ENCODE measurements around the gene MTUS2. TPM values are rescaled to one million over a fixed set of nuclear protein-coding genes. Genes with fewer than 3 reads are reported as not detected.

Gene MTUS2
- total and polyA plus RNA-seq, 2 experiments from 2014 or later = 0.27 to 0.38 TPM

- H3K27me3 Mint-ChIP-seq (ENCODE audit: insufficient read depth, low read depth, poor library complexity) = no peaks in the 10 kb centered on the region
- Histone ChIP-seq H3K4me2 (no peak overlapping the region), H3F3A (replicated peaks; ENCODE audit: low read depth) (no peaks in the 10 kb centered on the region), H3K27me3 (ENCODE audit: insufficient read depth) (no peaks in the 10 kb centered on the region), H3K79me2 (replicated peaks; ENCODE audit: insufficient read depth) (no peaks in the 10 kb centered on the region), H4K20me1 (replicated peaks; ENCODE audit: insufficient read depth) (no peaks in the 10 kb centered on the region), H3K9me2 (ENCODE audit: insufficient read depth) (no peaks in the 10 kb centered on the region), H3K4me1 (ENCODE audit: insufficient read depth) (no peaks in the 10 kb centered on the region), H2AFZ (no peak overlapping the region), H3K27ac (ENCODE audit: low read depth) (no peak overlapping the region), H3K4me3 (no peak overlapping the region), H3K36me3 (ENCODE audit: insufficient read depth) (no peaks in the 10 kb centered on the region)
- no peaks in the 10 kb centered on the region for H3K9me3 Mint-ChIP-seq
- no peaks in the 10 kb centered on the region for H3K4me1 Mint-ChIP-seq
- H3K36me3 Mint-ChIP-seq (ENCODE audit: low read depth) = no peaks in the 10 kb centered on the region
- ATAC-seq = no peak
- DNase-seq (ENCODE audit: low spot score) = peak; percentile 24
- no peak overlapping the region for H3K27ac Mint-ChIP-seq
- TF ChIP-seq JUNB (IDR thresholded peaks at IDR 0.05; ENCODE audit: unreplicated experiment) (no peak), CTCF (conservative IDR thresholded peaks at IDR 0.05; ENCODE audit: low read depth in 2 of 2) (peak in 1 of 2 experiments; percentile 40; a peak in 3 of 4 replicates)
- H3K4me3 Mint-ChIP-seq = no peak overlapping the region
Observed at GRCh38 chr13:29284726-29285125, 464.6 kb downstream of the MTUS2 start.

- Histone ChIP-seq H3K4me2 (no peak overlapping the region), H3K36me3 (ENCODE audit: insufficient read depth) (no peaks in the 10 kb centered on the region), H3K27ac (ENCODE audit: low read depth) (no peak overlapping the region), H4K20me1 (replicated peaks; ENCODE audit: insufficient read depth) (no peaks in the 10 kb centered on the region), H3K4me3 (no peak overlapping the region), H3K27me3 (ENCODE audit: insufficient read depth) (no peaks in the 10 kb centered on the region), H3K9me2 (ENCODE audit: insufficient read depth) (no peaks in the 10 kb centered on the region), H3K4me1 (ENCODE audit: insufficient read depth) (no peaks in the 10 kb centered on the region), H3F3A (replicated peaks; ENCODE audit: low read depth) (no peaks in the 10 kb centered on the region), H2AFZ (no peak overlapping the region), H3K79me2 (replicated peaks; ENCODE audit: insufficient read depth) (no peaks in the 10 kb centered on the region)
- TF ChIP-seq CTCF (conservative IDR thresholded peaks at IDR 0.05; ENCODE audit: low read depth in 2 of 2) (no peak), STAT1 (IDR thresholded peaks at IDR 0.05; ENCODE audit: unreplicated experiment) (no peak), POLR2AphosphoS5 (IDR thresholded peaks at IDR 0.05; ENCODE audit: low read depth) (no peak), ZNF462 (CRISPR knock-in tag; IDR thresholded peaks at IDR 0.05) (no peak), JUNB (IDR thresholded peaks at IDR 0.05; ENCODE audit: unreplicated experiment) (no peak), CREB1 (CRISPR knock-in tag; IDR thresholded peaks at IDR 0.05; ENCODE audit: low read depth) (no peak)
- Mint-ChIP-seq H3K4me1 (0 out of 3 replicates have a peak, but pooled peaks cover 2% of the 10 kb centered on the region), H3K27me3 (ENCODE audit: insufficient read depth, low read depth, poor library complexity) (no peaks in the 10 kb centered on the region), H3K27ac (no peak overlapping the region), H3K4me3 (no peak overlapping the region), H3K9me3 (no peaks in the 10 kb centered on the region), H3K36me3 (ENCODE audit: low read depth) (no peaks in the 10 kb centered on the region)
- ATAC-seq (no peak), DNase-seq (ENCODE audit: low spot score) (no peak)
Observed at GRCh38 chr13:29287237-29287636, 467.1 kb downstream of the MTUS2 start.
